Measurements from ENCODE around the gene WDR48.

Gene WDR48

DNA sequence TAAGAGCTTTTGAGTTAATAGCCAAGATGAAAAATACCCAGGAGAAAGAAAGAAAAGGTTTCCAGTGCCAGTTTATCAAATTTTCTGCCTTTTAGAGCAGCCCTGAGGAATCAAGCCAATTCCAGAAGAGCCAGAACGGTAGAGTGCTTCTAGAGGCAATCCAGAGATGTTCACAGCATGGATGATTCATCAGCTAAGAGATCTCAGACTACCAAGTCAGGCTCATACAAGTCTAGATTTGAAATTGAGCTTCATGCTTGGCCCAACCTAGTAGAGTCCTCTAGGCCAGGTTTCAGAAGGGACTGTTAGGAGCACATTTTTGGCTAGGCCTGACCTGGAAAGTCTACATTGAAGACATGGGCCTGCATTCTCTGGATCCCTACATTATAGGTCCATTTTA, 15.5 kb downstream of the WDR48 start:
- H3K79me2 ChIP-seq (ENCODE audit: insufficient read depth, low read length) = peaks cover 2% of the 10 kb centered on the region; the same call in 1 of the 2 replicates
- no peak overlapping the region for H3K9ac ChIP-seq (ENCODE audit: low read length)
- no peak overlapping the region for H3K27ac ChIP-seq (ENCODE audit: low read depth, low read length, poor library complexity, severe bottlenecking)
- no peak for TF ChIP-seq EZH2 (IDR thresholded peaks at IDR 0.05; ENCODE audit: borderline replicate concordance, low read length)
- TF ChIP-seq, protein P1, sequence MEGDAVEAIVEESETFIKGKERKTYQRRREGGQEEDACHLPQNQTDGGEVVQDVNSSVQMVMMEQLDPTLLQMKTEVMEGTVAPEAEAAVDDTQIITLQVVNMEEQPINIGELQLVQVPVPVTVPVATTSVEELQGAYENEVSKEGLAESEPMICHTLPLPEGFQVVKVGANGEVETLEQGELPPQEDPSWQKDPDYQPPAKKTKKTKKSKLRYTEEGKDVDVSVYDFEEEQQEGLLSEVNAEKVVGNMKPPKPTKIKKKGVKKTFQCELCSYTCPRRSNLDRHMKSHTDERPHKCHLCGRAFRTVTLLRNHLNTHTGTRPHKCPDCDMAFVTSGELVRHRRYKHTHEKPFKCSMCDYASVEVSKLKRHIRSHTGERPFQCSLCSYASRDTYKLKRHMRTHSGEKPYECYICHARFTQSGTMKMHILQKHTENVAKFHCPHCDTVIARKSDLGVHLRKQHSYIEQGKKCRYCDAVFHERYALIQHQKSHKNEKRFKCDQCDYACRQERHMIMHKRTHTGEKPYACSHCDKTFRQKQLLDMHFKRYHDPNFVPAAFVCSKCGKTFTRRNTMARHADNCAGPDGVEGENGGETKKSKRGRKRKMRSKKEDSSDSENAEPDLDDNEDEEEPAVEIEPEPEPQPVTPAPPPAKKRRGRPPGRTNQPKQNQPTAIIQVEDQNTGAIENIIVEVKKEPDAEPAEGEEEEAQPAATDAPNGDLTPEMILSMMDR (IDR thresholded peaks at IDR 0.05; ENCODE audit: low read length) = no peak
- peaks cover 8% of the 10 kb centered on the region for H3K4me1 ChIP-seq (ENCODE audit: insufficient read depth, low read length, severe bottlenecking)
- H3K36me3 ChIP-seq (ENCODE audit: insufficient read depth, low read length) = peaks cover 47% of the 10 kb centered on the region; the same call in 1 of the 2 replicates
- H2AFZ ChIP-seq (ENCODE audit: low read length) = no peak overlapping the region
- H3K4me2 ChIP-seq (ENCODE audit: low read length) = no peak overlapping the region
- H3K9me3 ChIP-seq (ENCODE audit: low read length) = no peaks in the 10 kb centered on the region
- H3K27me3 ChIP-seq (ENCODE audit: insufficient read depth, low read length) = no peaks in the 10 kb centered on the region
- no peaks in the 10 kb centered on the region for H3K9me2 ChIP-seq (ENCODE audit: low read depth, low read length)
- no peaks in the 10 kb centered on the region for H3F3A ChIP-seq (ENCODE audit: insufficient read depth, low read length)
- no peak overlapping the region for H3K4me3 ChIP-seq (ENCODE audit: low read depth, low read length, poor library complexity, severe bottlenecking)
- H4K20me1 ChIP-seq (ENCODE audit: insufficient read depth, low read length) = no peaks in the 10 kb centered on the region

DNA sequence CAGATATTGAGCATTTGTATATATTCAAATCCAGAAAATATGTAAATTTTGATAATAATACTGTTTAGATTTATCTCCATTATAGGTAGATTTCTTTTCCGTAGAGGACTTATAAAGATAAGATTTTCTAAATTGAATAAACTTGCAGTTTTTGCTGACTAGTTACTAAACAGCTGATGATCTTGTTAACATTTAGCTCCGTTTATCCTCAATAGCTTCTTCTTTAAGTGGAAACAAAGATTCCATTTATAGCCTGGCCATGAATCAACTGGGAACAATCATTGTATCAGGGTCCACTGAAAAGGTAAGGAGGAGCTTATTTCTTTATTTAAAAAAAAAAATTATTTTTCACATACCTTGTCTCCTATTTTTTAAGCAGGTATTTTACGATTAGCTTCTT, 16.7 kb downstream of the WDR48 start:
- Histone ChIP-seq H3K27me3 (ENCODE audit: insufficient read depth, low read length) (no peaks in the 10 kb centered on the region), H3F3A (ENCODE audit: insufficient read depth, low read length) (no peaks in the 10 kb centered on the region), H3K9me2 (ENCODE audit: low read depth, low read length) (no peaks in the 10 kb centered on the region), H3K4me1 (ENCODE audit: insufficient read depth, low read length, severe bottlenecking) (peaks cover 8% of the 10 kb centered on the region), H3K9ac (ENCODE audit: low read length) (no peak overlapping the region), H3K4me3 (ENCODE audit: low read depth, low read length, poor library complexity, severe bottlenecking) (no peak overlapping the region), H3K4me2 (ENCODE audit: low read length) (no peak overlapping the region), H3K79me2 (ENCODE audit: insufficient read depth, low read length) (no peaks in the 10 kb centered on the region), H4K20me1 (ENCODE audit: insufficient read depth, low read length) (no peaks in the 10 kb centered on the region), H3K9me3 (ENCODE audit: low read length) (no peaks in the 10 kb centered on the region), H3K36me3 (ENCODE audit: insufficient read depth, low read length) (peaks cover 60% of the 10 kb centered on the region; the same call in 1 of the 2 replicates), H3K27ac (ENCODE audit: low read depth, low read length, poor library complexity, severe bottlenecking) (no peak overlapping the region), H2AFZ (ENCODE audit: low read length) (no peak overlapping the region)
- no peak for TF ChIP-seq EZH2 (IDR thresholded peaks at IDR 0.05; ENCODE audit: borderline replicate concordance, low read length)
- TF ChIP-seq, protein P1 (IDR thresholded peaks at IDR 0.05; ENCODE audit: low read length) = no peak

DNA sequence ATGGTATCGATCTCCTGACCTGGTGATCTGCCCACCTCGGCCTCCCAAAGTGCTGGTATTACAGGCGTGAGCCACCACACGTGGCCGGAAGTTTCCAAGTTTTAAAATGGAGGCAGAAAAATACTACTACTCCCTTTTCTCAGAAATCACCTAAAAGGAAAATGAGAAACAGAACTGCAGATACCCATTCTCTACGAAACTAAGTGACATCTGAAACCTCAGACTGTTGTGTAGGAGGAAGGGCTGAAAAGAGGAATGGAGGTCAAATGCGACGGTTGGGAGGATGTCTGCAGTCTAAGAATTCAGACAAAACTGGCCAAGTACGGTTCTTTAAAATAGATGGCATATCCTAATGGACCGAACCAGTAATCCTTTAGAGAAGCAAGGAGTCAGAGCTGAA, 24.1 kb downstream of the WDR48 start:
- Histone ChIP-seq H3K79me2 (ENCODE audit: insufficient read depth, low read length) (no peaks in the 10 kb centered on the region), H3K4me2 (ENCODE audit: low read length) (no peak overlapping the region), H3K36me3 (ENCODE audit: insufficient read depth, low read length) (peaks cover 73% of the 10 kb centered on the region), H3K4me3 (ENCODE audit: low read depth, low read length, poor library complexity, severe bottlenecking) (no peak overlapping the region), H3F3A (ENCODE audit: insufficient read depth, low read length) (no peaks in the 10 kb centered on the region), H3K9me3 (ENCODE audit: low read length) (no peaks in the 10 kb centered on the region), H3K9me2 (ENCODE audit: low read depth, low read length) (no peaks in the 10 kb centered on the region), H4K20me1 (ENCODE audit: insufficient read depth, low read length) (no peaks in the 10 kb centered on the region), H2AFZ (ENCODE audit: low read length) (no peak overlapping the region), H3K9ac (ENCODE audit: low read length) (no peak overlapping the region), H3K27ac (ENCODE audit: low read depth, low read length, poor library complexity, severe bottlenecking) (no peak overlapping the region), H3K4me1 (ENCODE audit: insufficient read depth, low read length, severe bottlenecking) (no peaks in the 10 kb centered on the region), H3K27me3 (ENCODE audit: insufficient read depth, low read length) (no peaks in the 10 kb centered on the region)
- TF ChIP-seq, protein P1 (IDR thresholded peaks at IDR 0.05; ENCODE audit: low read length) = no peak
- TF ChIP-seq EZH2 (IDR thresholded peaks at IDR 0.05; ENCODE audit: borderline replicate concordance, low read length) = no peak

All from OCI-LY1 (cell line).